ENCODE results near the gene SLC30A2.

Gene SLC30A2

DNA sequence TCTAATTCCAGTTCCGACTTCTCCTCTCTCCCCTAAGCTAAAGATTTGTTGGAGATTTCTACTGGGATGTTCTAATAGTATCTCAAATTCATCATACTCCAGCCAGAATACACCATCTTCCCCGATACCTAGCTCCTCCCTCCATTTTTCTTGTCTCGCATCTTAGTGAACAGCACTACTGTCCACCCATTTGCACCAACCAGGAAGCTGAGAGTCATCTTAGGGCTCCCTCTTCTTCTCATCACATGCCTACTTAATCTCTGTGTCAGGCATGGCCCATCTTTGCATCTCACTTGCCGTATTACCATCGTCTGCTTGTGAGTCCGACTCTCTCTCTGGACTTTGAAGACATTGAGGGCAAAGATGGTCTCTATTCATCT is 25.0 kb upstream of the SLC30A2 start:
- TF ChIP-seq, protein P1, sequence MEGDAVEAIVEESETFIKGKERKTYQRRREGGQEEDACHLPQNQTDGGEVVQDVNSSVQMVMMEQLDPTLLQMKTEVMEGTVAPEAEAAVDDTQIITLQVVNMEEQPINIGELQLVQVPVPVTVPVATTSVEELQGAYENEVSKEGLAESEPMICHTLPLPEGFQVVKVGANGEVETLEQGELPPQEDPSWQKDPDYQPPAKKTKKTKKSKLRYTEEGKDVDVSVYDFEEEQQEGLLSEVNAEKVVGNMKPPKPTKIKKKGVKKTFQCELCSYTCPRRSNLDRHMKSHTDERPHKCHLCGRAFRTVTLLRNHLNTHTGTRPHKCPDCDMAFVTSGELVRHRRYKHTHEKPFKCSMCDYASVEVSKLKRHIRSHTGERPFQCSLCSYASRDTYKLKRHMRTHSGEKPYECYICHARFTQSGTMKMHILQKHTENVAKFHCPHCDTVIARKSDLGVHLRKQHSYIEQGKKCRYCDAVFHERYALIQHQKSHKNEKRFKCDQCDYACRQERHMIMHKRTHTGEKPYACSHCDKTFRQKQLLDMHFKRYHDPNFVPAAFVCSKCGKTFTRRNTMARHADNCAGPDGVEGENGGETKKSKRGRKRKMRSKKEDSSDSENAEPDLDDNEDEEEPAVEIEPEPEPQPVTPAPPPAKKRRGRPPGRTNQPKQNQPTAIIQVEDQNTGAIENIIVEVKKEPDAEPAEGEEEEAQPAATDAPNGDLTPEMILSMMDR (IDR thresholded peaks at IDR 0.05; ENCODE audit: borderline replicate concordance, control extremely low read depth, extremely low read depth, insufficient read depth, missing control alignments) = no peak
- no peak for DNase-seq (ENCODE audit: low spot score)
- in situ Hi-C loops (cut with MboI; ENCODE audit: low sequenced_read_pairs, unreplicated experiment) = no loop called here

DNA sequence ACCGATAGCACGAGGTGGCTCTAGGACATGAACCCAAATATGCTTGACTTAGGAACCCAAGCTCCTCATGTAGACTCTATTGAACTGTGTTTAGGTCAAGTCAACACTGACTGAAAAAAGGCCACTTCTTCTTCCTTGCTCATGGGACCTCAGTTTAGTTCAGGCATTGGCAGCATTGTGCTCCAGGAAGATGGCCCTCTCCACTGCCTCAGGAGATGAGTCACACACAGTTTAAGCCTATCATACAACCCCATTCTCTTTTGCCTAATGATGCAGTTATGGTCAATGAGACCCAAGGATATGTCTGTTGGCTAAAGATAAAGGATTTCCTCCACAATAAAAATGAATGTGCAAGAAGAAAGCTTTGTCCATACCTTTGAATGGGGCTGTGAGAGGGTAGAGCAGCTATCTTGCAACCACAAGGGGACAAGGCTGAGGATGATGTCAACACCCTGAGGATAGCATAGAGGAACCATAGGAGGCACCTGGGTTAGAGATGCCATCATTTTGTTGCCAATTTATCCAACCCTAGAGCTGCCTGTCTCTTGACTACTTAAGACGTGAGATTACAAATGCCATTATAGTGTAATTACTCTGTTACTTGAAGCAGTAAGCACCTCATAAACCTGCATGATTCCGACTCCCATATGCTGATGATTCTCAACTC is 24.5 kb upstream of the SLC30A2 start:
- TF ChIP-seq, protein P1 (IDR thresholded peaks at IDR 0.05; ENCODE audit: borderline replicate concordance, control extremely low read depth, extremely low read depth, insufficient read depth, missing control alignments) = no peak
- no peak for DNase-seq (ENCODE audit: low spot score)
- in situ Hi-C loops (cut with MboI; ENCODE audit: low sequenced_read_pairs, unreplicated experiment) = no loop called here

DNA sequence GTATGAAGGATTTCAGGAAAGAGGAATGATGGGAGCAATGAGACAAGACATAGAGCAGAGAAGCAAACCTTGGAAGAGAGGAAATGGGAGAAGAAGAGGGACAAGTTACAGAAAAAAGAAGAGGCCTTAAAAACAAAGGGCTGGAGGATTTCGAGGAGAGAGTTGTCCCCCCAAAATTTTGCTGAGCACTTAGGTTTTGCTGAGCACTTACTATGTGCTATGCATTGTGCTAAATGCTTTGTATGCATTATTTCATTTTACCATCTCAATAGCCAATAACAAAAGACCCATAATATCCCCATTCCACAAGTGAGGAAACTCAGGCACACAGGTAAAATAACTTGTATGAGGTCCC is 24.0 kb upstream of the SLC30A2 start:
- DNase-seq (ENCODE audit: low spot score) = no peak
- in situ Hi-C loops (cut with MboI; ENCODE audit: low sequenced_read_pairs, unreplicated experiment) = no loop called here
- TF ChIP-seq, protein P1 (IDR thresholded peaks at IDR 0.05; ENCODE audit: borderline replicate concordance, control extremely low read depth, extremely low read depth, insufficient read depth, missing control alignments) = no peak

DNA sequence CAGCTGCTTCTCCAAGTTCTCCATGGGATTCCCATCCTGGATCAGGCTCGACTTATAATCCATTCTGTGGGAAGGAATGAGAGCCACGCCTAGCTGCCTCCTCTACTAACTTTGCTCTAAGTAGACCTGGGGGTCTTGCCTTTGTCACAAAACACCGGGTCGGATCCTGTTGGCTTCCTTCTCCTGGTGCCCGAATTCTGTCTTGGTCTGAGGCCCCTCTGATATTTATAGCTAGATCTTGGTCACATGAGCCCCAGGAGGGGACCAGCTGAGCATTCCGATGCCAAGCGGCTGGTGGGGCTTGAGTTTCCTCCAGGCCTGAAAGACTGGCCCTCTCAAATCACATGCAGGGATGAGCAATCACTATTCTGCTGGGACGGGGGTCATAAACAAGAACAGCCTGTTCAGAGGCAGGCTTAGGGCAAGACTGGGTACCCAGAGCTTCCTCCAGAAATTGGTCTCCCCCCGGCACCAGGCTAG is 21.6 kb upstream of the SLC30A2 start, which contains the start of gene TRIM63:
TRIM63 (minus strand) TSS at position 199 of the 480 bp plus-strand sequence; CDS start at position 63, 136 bp downstream.
- in situ Hi-C loops (cut with MboI; ENCODE audit: low sequenced_read_pairs, unreplicated experiment) = no loop called here
- TF ChIP-seq, protein P1 (IDR thresholded peaks at IDR 0.05; ENCODE audit: borderline replicate concordance, control extremely low read depth, extremely low read depth, insufficient read depth, missing control alignments) = no peak
- no peak for DNase-seq (ENCODE audit: low spot score)

DNA sequence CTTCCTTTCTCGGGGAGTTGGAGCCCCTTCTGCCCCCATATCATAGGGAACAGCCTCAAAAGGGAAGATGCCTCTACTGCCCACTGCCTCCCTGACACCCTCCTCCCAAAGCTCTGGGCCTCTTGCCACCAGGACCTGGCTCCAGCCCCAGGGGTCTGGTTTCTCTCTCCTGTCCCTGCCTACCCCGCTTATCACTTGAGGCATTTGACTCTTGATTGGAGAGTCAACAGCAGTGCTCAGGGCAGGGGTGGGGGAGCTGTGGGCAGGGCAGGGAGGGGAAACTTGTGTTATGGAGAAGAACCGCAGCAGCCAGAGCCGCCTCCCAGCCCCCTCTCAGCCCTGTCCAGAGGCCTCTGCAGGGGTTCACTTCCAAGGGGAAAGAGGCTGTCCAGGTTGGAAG is 20.9 kb upstream of the SLC30A2 start:
- in situ Hi-C loops (cut with MboI; ENCODE audit: low sequenced_read_pairs, unreplicated experiment) = no loop called here
- TF ChIP-seq, protein P1 (IDR thresholded peaks at IDR 0.05; ENCODE audit: borderline replicate concordance, control extremely low read depth, extremely low read depth, insufficient read depth, missing control alignments) = no peak
- no peak for DNase-seq (ENCODE audit: low spot score)

DNA sequence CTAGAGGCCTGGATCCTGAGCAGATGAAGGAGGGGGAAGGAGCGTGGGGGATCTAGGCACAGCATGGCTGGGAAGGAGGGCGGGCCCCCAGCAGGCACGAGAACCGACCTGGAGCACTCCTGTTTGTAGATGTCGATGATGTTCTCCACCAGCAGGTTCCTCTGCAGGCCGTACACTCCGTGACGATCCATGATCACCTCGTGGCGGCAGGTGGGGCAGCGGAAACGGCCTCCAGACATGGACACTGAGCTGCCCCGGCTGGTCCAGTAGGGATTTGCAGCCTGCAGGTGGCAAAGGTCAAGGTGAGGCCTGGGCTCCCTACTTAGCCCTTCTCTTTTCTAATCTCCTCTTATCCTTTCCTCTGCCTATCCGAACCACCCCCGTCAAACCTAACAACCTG is 20.2 kb upstream of the SLC30A2 start:
- no peak for DNase-seq (ENCODE audit: low spot score)
- TF ChIP-seq, protein P1 (IDR thresholded peaks at IDR 0.05; ENCODE audit: borderline replicate concordance, control extremely low read depth, extremely low read depth, insufficient read depth, missing control alignments) = no peak
- in situ Hi-C loops (cut with MboI; ENCODE audit: low sequenced_read_pairs, unreplicated experiment) = no loop called here
